GM19438 (cell line): ENCODE measurements around the gene GPATCH8.
A peak's percentile ranks its signal among the peaks of the same experiment; 100 is the strongest.
"Not testable (repeated sequence)": the region's sequence is repeated elsewhere in the genome, so short reads cannot be mapped to it uniquely, and the experiment has no call there.

Experiments
- ATAC-seq: cut with Tn5 transposase; IDR thresholded peaks from one replicate; pipeline ENCODE4 v1.9.1; 2021; ENCODE audit warnings: low read depth; ENCODE audit not compliant: unreplicated experiment

Gene GPATCH8

GRCh38 chr17:44398692-44399691 lies 104.2 kb downstream of the GPATCH8 start:
- ATAC-seq: no peak

GRCh38 chr17:44397479-44398440 lies 105.4 kb downstream of the GPATCH8 start:
- no peak for ATAC-seq

GRCh38 chr17:44396946-44397345 lies 106.3 kb downstream of the GPATCH8 start:
- no peak for ATAC-seq

GRCh38 chr17:44394833-44395232 lies 108.4 kb downstream of the GPATCH8 start:
- ATAC-seq: no peak

- ATAC-seq: not testable (repeated sequence)
Observed at GRCh38 chr17:44394112-44394511, 109.1 kb downstream of the GPATCH8 start.

- ATAC-seq: no peak
Observed at GRCh38 chr17:44390250-44390870, 112.8 kb downstream of the GPATCH8 start.

- ATAC-seq: no peak
Observed at GRCh38 chr17:44389723-44390202, 113.4 kb downstream of the GPATCH8 start.

- no peak for ATAC-seq
Observed at GRCh38 chr17:44389281-44389680, 113.9 kb downstream of the GPATCH8 start, which contains the start of gene ITGA2B. Gene ITGA2B, minus strand, starts transcription at chr17:44389649. Its CDS starts 176 bp downstream, at chr17:44389473.

GRCh38 chr17:44387804-44388203 lies 115.4 kb downstream of the GPATCH8 start:
- no peak for ATAC-seq

GRCh38 chr17:44386182-44386525 lies 117.1 kb downstream of the GPATCH8 start:
- ATAC-seq: no peak

- peak; percentile 78 for ATAC-seq
Observed at GRCh38 chr17:44385287-44386181, 117.7 kb downstream of the GPATCH8 start.

- ATAC-seq: peak; percentile 18
Observed at GRCh38 chr17:44384823-44385286, 118.4 kb downstream of the GPATCH8 start.

- ATAC-seq: no peak
Observed at GRCh38 chr17:44384281-44384822, 118.9 kb downstream of the GPATCH8 start.

GRCh38 chr17:44383861-44384260 lies 119.3 kb downstream of the GPATCH8 start:
- no peak for ATAC-seq

GRCh38 chr17:44383363-44383762 lies 119.8 kb downstream of the GPATCH8 start:
- ATAC-seq: no peak

- ATAC-seq: no peak
Observed at GRCh38 chr17:44382917-44383316, 120.3 kb downstream of the GPATCH8 start.

- no peak for ATAC-seq
Observed at GRCh38 chr17:44381810-44382305, 121.3 kb downstream of the GPATCH8 start.

GRCh38 chr17:44380767-44381166 lies 122.4 kb downstream of the GPATCH8 start:
- ATAC-seq: no peak

GRCh38 chr17:44379887-44380286 lies 123.3 kb downstream of the GPATCH8 start:
- no peak for ATAC-seq
